Upper lobe of left lung (tissue), 6 donors: ENCODE measurements around the gene LDAF1. TPM values are rescaled to one million over a fixed set of nuclear protein-coding genes. Genes with fewer than 3 reads are reported as not detected.

Experiments used
- ATAC-seq, 2 donors: fragments of 200-7000 bp; cut with Tn5 transposase; one replicate each; pipeline ENCODE4 v1.9.1; 2022; ENCODE audit warnings: mild to moderate bottlenecking in 2 of 2, moderate library complexity in 2 of 2; ENCODE audit not compliant: low FRiP score in 2 of 2
- DNase-seq, 2 donors: peaks; one replicate each; pipeline ENCODE4 v3.0.0-alpha.2; 2019 to 2020
- H3K27ac ChIP-seq, 4 donors: fragments of 200-600 bp; sonication (generic); one replicate each; pipeline ENCODE4 v1.5.1; 2016 to 2019
- H3K27me3 ChIP-seq, 4 donors: fragments of 200-600 bp; sonication (generic); one replicate each; pipeline ENCODE4 v1.5.1; 2017 to 2019
- H3K36me3 ChIP-seq, 4 donors: fragments of 200-600 bp; sonication (generic); one replicate each; pipeline ENCODE4 v1.5.1; 2016 to 2019
- H3K4me1 ChIP-seq, 4 donors: fragments of 200-600 bp; sonication (generic); one replicate each; pipeline ENCODE4 v1.5.1; 2018 to 2019
- H3K4me3 ChIP-seq, 4 donors: fragments of 200-600 bp; sonication (generic); one replicate each; pipeline ENCODE4 v1.5.1; 2017 to 2019; ENCODE audit warnings: mild to moderate bottlenecking in 2 of 4, moderate library complexity in 1 of 4
- H3K9me3 ChIP-seq, 4 donors: fragments of 200-600 bp; sonication (generic); one replicate each; pipeline ENCODE4 v1.5.1; 2018 to 2019
- EP300 ChIP-seq, 4 donors: sonication (generic); formaldehyde crosslinking; IDR thresholded peaks; one replicate each; pipeline ENCODE4 v1.5.1; 2017; ENCODE audit warnings: antibody characterized with exemption in 4 of 4, control low read depth in 2 of 4
- POLR2A ChIP-seq, 4 donors: fragments of 450-650 bp; IDR thresholded peaks; one replicate each; pipeline ENCODE4 v1.5.1; 2016 to 2017; ENCODE audit warnings: antibody characterized with exemption in 4 of 4, mild to moderate bottlenecking in 2 of 4
- POLR2AphosphoS5 ChIP-seq, 2 donors: sonication (generic); formaldehyde crosslinking; IDR thresholded peaks; one replicate each; pipeline ENCODE4 v1.5.1; 2017; ENCODE audit warnings: antibody characterized with exemption in 2 of 2
- whole genome bisulfite sequencing, 2 donors: methylation state at CpG; one replicate each; pipeline ENCODE4 v1.1.5; 2017 to 2018; 5-methylcytosine and 5-hydroxymethylcytosine counted together
- total RNA-seq, 6 donors: library from RNA; depleted of rRNA in 4 of 6; stranded (reverse); fragments of >200 nt in 4 of 6; gene quantifications; one replicate each; pipeline versions ENCODE4 v1.1.0 to v1.2.1, GENCODE V29; 2016 to 2021
- TF ChIP-seq, protein P1 (sequence below), 6 experiments: fragments of 450-650 bp in 4 of 6; fragments of 200-600 bp in 2 of 6; sonication (generic) in 2 of 6; IDR thresholded peaks; one replicate each; pipeline ENCODE4 v1.5.1; 2016 to 2019; ENCODE audit warnings: antibody characterized with exemption in 6 of 6
- donor health status: DM: no; HTN: no; CAD: no; lungs with moderate emphysema.
- donor health status: DM: no; HTN: yes; CAD: no; lungs with severe emphysema.

The LDAF1 gene
- total RNA-seq, 6 donors from 2014 or later: 16.8 to 52.7 (median 39.1) TPM

DNA sequence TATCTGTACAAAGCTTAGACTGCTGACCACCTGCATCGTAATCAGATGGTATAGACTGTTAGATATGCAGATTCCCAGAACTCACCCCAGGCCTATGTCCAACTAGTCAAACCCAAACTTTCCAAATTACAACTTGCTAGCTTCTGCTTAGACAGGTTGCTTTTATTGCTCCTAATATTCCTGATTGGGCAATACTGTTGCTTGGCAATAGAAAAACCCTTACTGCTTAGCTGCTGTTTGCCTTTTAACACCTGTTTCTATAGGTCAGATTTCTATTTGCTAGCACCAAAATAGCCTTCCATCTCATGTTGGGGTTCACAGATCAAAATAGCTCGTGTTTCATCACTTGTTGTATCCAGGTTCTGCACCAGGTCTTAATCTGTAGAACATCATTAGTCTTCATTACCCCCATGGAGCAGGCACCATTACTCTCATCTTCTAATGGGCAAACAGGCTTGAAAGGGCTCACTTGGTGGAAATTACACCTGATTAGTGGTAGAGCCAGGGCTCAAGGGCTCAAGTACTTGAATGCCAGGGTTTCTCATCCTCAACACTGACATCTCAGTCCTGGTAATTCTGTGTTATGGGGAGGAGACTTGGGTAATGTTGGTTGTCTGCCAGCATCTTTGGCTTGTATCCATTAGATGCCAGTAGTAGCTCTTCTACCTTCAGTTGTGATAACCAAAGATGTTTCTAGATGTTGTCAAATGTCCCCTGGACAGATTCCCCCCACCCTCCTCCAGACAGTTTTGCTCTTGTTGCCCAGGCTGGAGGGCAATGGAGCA lies 50.2 kb downstream of the LDAF1 start:
- TF ChIP-seq POLR2A (IDR thresholded peaks at IDR 0.05) (no peak), EP300 (IDR thresholded peaks at IDR 0.05) (no peak), POLR2AphosphoS5 (IDR thresholded peaks at IDR 0.05) (no peak)
- TF ChIP-seq, protein P1, sequence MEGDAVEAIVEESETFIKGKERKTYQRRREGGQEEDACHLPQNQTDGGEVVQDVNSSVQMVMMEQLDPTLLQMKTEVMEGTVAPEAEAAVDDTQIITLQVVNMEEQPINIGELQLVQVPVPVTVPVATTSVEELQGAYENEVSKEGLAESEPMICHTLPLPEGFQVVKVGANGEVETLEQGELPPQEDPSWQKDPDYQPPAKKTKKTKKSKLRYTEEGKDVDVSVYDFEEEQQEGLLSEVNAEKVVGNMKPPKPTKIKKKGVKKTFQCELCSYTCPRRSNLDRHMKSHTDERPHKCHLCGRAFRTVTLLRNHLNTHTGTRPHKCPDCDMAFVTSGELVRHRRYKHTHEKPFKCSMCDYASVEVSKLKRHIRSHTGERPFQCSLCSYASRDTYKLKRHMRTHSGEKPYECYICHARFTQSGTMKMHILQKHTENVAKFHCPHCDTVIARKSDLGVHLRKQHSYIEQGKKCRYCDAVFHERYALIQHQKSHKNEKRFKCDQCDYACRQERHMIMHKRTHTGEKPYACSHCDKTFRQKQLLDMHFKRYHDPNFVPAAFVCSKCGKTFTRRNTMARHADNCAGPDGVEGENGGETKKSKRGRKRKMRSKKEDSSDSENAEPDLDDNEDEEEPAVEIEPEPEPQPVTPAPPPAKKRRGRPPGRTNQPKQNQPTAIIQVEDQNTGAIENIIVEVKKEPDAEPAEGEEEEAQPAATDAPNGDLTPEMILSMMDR (IDR thresholded peaks at IDR 0.05): no peak
- Histone ChIP-seq H3K9me3 (no peaks in the 10 kb centered on the region), H3K36me3 (no peaks in the 10 kb centered on the region), H3K27ac (no peak overlapping the region), H3K4me1 (no peaks in the 10 kb centered on the region), H3K4me3 (no peak overlapping the region), H3K27me3 (no peaks in the 10 kb centered on the region)
- 68 to 69% methylated on average over 2 of the region's 2 CpGs for WGBS, 2 donors
- DNase-seq (no peak), ATAC-seq (no peak)

DNA sequence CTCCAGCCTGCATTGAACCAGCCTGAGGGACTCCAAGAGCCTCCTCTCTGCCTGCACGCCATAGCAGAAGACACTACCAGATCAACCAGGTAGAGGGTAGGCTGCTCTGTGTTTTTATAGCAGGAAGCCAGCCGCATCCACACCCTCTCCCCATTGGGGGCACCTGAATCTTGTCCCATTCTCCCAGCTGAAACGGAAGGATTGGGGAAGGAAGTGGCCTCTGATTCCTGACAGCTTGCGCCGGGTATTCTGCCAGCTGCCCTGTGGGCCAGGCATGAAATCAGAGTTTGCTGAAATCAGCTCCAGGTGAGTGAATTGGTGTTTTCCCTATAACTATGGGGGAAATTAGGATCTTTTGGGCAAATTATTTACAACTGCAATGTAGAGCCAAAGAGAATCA lies 53.0 kb downstream of the LDAF1 start, which contains the start of gene ZP2:
TSS of gene ZP2 (minus strand) at position 89 of the 400 bp plus-strand sequence. CDS start at position 62, 27 bp downstream.
- no peak within 1 kb of the TSS for H3K27ac ChIP-seq
- ATAC-seq (no peak), DNase-seq (no peak)
- no peaks in the 10 kb centered on the region for H3K4me1 ChIP-seq
- WGBS, 2 donors: 58 to 61% methylated on average over 5 of the region's 5 CpGs
- no peaks in the 10 kb centered on the region for H3K9me3 ChIP-seq
- no peak within 1 kb of the TSS for H3K4me3 ChIP-seq
- no peak for TF ChIP-seq POLR2A (IDR thresholded peaks at IDR 0.05)
- TF ChIP-seq, protein P1 (IDR thresholded peaks at IDR 0.05): no peak
- no peak for TF ChIP-seq EP300 (IDR thresholded peaks at IDR 0.05)
- no peak for TF ChIP-seq POLR2AphosphoS5 (IDR thresholded peaks at IDR 0.05)
- no peaks in the 10 kb centered on the region for H3K27me3 ChIP-seq
- no peaks in the 10 kb centered on the region for H3K36me3 ChIP-seq

DNA sequence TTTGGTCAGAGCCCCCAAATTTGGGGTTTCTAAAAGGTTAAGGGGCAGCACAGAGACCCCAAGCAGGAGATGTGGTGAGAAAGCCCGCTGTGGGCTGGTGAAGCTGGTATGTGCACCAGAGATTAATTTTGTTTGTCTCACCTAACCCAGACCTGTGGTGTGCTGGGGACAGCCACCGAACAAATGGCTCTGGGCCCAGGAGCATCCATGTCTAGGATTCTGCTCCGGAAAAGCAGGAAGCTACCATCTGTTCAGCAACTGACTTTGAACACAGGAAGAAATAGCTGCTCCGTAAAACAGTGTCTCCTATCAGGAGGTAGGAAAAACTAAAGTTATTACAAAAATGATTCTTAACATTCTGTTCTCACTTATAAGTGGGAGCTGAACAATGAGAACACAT lies 55.6 kb downstream of the LDAF1 start:
- Histone ChIP-seq H3K27me3 (no peaks in the 10 kb centered on the region), H3K4me1 (no peaks in the 10 kb centered on the region), H3K9me3 (no peaks in the 10 kb centered on the region), H3K27ac (no peak overlapping the region), H3K4me3 (no peak overlapping the region), H3K36me3 (no peaks in the 10 kb centered on the region)
- DNase-seq: no peak
- no peak for ATAC-seq
- WGBS, 2 donors: 52 to 68% methylated on average over 4 of the region's 4 CpGs
- TF ChIP-seq EP300 (IDR thresholded peaks at IDR 0.05) (no peak), POLR2AphosphoS5 (IDR thresholded peaks at IDR 0.05) (no peak), POLR2A (IDR thresholded peaks at IDR 0.05) (no peak)
- TF ChIP-seq, protein P1 (IDR thresholded peaks at IDR 0.05): no peak

DNA sequence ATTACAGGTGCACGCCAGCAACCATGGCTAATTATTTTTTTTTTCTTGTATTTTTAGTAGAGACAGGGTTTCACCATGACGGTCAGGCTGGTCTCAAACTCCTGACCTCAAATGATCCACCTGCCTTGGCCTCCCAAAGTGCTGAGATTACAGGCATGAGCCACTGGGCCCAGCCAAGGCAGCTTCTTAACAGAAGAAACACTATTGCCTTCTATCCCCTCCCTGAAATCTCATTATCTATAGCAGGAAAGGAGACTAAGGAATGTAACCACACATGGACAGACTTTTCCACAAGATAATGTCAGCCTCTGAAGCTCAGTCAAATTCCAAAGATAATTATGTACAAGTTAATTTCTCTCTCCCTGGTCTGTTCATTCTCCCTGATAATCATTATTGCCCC lies 58.6 kb downstream of the LDAF1 start:
- Histone ChIP-seq H3K27me3 (no peaks in the 10 kb centered on the region), H3K4me1 (no peaks in the 10 kb centered on the region), H3K9me3 (no peaks in the 10 kb centered on the region), H3K27ac (no peak overlapping the region), H3K36me3 (no peaks in the 10 kb centered on the region), H3K4me3 (no peak overlapping the region)
- DNase-seq: no peak
- WGBS, 2 donors: 60 to 72% methylated on average over 2 of the region's 2 CpGs
- no peak for TF ChIP-seq POLR2A (IDR thresholded peaks at IDR 0.05)
- no peak for ATAC-seq

DNA sequence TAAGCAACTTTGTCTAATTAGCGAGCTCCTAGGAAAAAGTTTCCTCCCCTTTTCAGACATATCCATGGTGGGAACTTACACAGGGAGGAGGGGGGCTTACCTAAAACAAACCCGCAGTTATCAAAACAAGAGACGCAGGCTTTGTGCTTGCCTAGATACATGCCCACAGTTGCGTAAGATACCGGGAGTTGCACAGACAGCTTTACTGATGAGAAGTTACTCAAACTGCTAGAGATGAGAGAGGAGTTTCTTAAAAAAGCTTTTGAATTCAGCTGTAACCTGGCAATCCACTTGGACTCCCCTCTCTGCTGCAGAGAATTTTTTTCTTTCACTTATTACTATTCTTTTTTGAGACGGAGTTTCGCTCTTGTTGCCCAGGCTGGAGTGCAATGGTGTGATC lies 59.7 kb downstream of the LDAF1 start:
- H3K27ac ChIP-seq: no peak overlapping the region
- H3K9me3 ChIP-seq: no peaks in the 10 kb centered on the region
- WGBS, 2 donors: 44 to 62% methylated on average over 7 of the region's 7 CpGs
- H3K4me1 ChIP-seq: peaks cover 0 to 3% (median 1%) of the 10 kb centered on the region in 4 donors
- TF ChIP-seq POLR2A (IDR thresholded peaks at IDR 0.05): no peak
- TF ChIP-seq, protein P1 (IDR thresholded peaks at IDR 0.05): no peak
- no peak for TF ChIP-seq EP300 (IDR thresholded peaks at IDR 0.05)
- no peak for TF ChIP-seq POLR2AphosphoS5 (IDR thresholded peaks at IDR 0.05)
- no peak for ATAC-seq
- H3K4me3 ChIP-seq: no peak overlapping the region
- H3K36me3 ChIP-seq: no peaks in the 10 kb centered on the region
- H3K27me3 ChIP-seq: no peaks in the 10 kb centered on the region
- DNase-seq: no peak
